Activated naive CD8-positive, alpha-beta T cell treated with anti-CD3 and anti-CD28 coated beads, Interleukin-2, amount 50 U/mL, for 24 hours (primary cell): ENCODE results near the gene RAB5B.
"Not testable (repeated sequence)": the region's sequence is repeated elsewhere in the genome, so short reads cannot be mapped to it uniquely, and the experiment has no call there.

ENCODE experiments used
- ATAC-seq: fragments of 150-1000 bp; cut with Tn5 transposase; one replicate; pipeline ENCODE4 v1.10.0; 2021
- DNase-seq: peaks from one replicate; pipeline ENCODE4 v3.0.0; 2021
- H3K27ac Mint-ChIP-seq: one replicate; pipeline ENCODE4 v1.8.0; 2021; ENCODE audit warnings: mild to moderate bottlenecking, mixed read lengths
- H3K27me3 Mint-ChIP-seq: one replicate; pipeline ENCODE4 v1.8.0; 2021; ENCODE audit warnings: mixed read lengths
- H3K36me3 Mint-ChIP-seq: one replicate; pipeline ENCODE4 v1.8.0; 2021; ENCODE audit warnings: low read depth, mixed read lengths
- H3K4me1 Mint-ChIP-seq: one replicate; pipeline ENCODE4 v1.8.0; 2021; ENCODE audit warnings: mixed read lengths
- H3K4me3 Mint-ChIP-seq: one replicate; pipeline ENCODE4 v1.8.0; 2021; ENCODE audit warnings: mild to moderate bottlenecking, moderate library complexity, mixed read lengths
- H3K9me3 Mint-ChIP-seq: one replicate; pipeline ENCODE4 v1.8.0; 2021; ENCODE audit warnings: mixed read lengths

The RAB5B gene

GRCh38 chr12:56034586-56035332 is 60.9 kb downstream of the RAB5B start:
- DNase-seq (peak; percentile 63), ATAC-seq (peak; percentile 77)
- peaks cover 61% of the 10 kb centered on the region for H3K36me3 Mint-ChIP-seq
- no peaks in the 10 kb centered on the region for H3K9me3 Mint-ChIP-seq
- H3K27ac Mint-ChIP-seq: peak overlapping the region; percentile 78
- H3K4me1 Mint-ChIP-seq: peaks cover 85% of the 10 kb centered on the region
- peak overlapping the region; percentile 64 for H3K4me3 Mint-ChIP-seq
- no peaks in the 10 kb centered on the region for H3K27me3 Mint-ChIP-seq

- Mint-ChIP-seq H3K36me3 (peaks cover 52% of the 10 kb centered on the region), H3K9me3 (no peaks in the 10 kb centered on the region), H3K27ac (peak overlapping the region; percentile 10), H3K27me3 (no peaks in the 10 kb centered on the region), H3K4me1 (peaks cover 87% of the 10 kb centered on the region), H3K4me3 (no peak overlapping the region)
- DNase-seq (no peak), ATAC-seq (no peak)
Observed at GRCh38 chr12:56037161-56037560, 63.3 kb downstream of the RAB5B start.

GRCh38 chr12:56038022-56038655 is 64.3 kb downstream of the RAB5B start:
- peak overlapping the region; percentile 70 for H3K27ac Mint-ChIP-seq
- no peaks in the 10 kb centered on the region for H3K27me3 Mint-ChIP-seq
- no peaks in the 10 kb centered on the region for H3K9me3 Mint-ChIP-seq
- no peak overlapping the region for H3K4me3 Mint-ChIP-seq
- H3K36me3 Mint-ChIP-seq: peaks cover 52% of the 10 kb centered on the region
- DNase-seq: no peak
- no peak for ATAC-seq
- peaks cover 84% of the 10 kb centered on the region for H3K4me1 Mint-ChIP-seq

- Mint-ChIP-seq H3K36me3 (peaks cover 58% of the 10 kb centered on the region), H3K4me1 (peaks cover 80% of the 10 kb centered on the region), H3K27me3 (no peaks in the 10 kb centered on the region), H3K4me3 (peak overlapping the region; percentile 100), H3K27ac (peak overlapping the region; percentile 100), H3K9me3 (no peaks in the 10 kb centered on the region)
- ATAC-seq (peak; percentile 75), DNase-seq (no peak)
Observed at GRCh38 chr12:56040151-56040550, 66.3 kb downstream of the RAB5B start.

- H3K9me3 Mint-ChIP-seq: no peaks in the 10 kb centered on the region
Observed at GRCh38 chr12:56040963-56041551, 67.2 kb downstream of the RAB5B start.

GRCh38 chr12:56041552-56042429 is 67.9 kb downstream of the RAB5B start, which contains the start of gene RPS26:
Gene RPS26 (plus strand): TSS chr12:56041918. CDS start chr12:56042167, 249 bp downstream.
- H3K9me3 Mint-ChIP-seq: no peaks in the 10 kb centered on the region
- peaks cover 47% of the 10 kb centered on the region for H3K36me3 Mint-ChIP-seq
- DNase-seq: peak; percentile 87
- no peaks in the 10 kb centered on the region for H3K27me3 Mint-ChIP-seq
- H3K27ac Mint-ChIP-seq: peak within 1 kb of the TSS; percentile 100
- peaks cover 76% of the 10 kb centered on the region for H3K4me1 Mint-ChIP-seq
- peak within 1 kb of the TSS; percentile 100 for H3K4me3 Mint-ChIP-seq
- peak; percentile 87 for ATAC-seq

More at GRCh38 chr12:56040963-56041551, 67.2 kb downstream of the RAB5B start:
- Mint-ChIP-seq H3K4me3 (peak overlapping the region; percentile 100), H3K36me3 (peaks cover 52% of the 10 kb centered on the region), H3K27ac (peak overlapping the region; percentile 100), H3K27me3 (no peaks in the 10 kb centered on the region), H3K4me1 (peaks cover 74% of the 10 kb centered on the region)
- ATAC-seq: no peak
- no peak for DNase-seq

GRCh38 chr12:56042430-56042813 is 68.5 kb downstream of the RAB5B start:
- ATAC-seq, H3K9me3 Mint-ChIP-seq, DNase-seq, H3K27me3 Mint-ChIP-seq: not testable (repeated sequence)
- Mint-ChIP-seq H3K27ac (peak overlapping the region; percentile 100), H3K36me3 (peaks cover 46% of the 10 kb centered on the region), H3K4me3 (peak overlapping the region; percentile 100), H3K4me1 (peaks cover 76% of the 10 kb centered on the region)

- H3K36me3 Mint-ChIP-seq: peaks cover 46% of the 10 kb centered on the region
- peak overlapping the region; percentile 100 for H3K4me3 Mint-ChIP-seq
- H3K4me1 Mint-ChIP-seq: peaks cover 72% of the 10 kb centered on the region
- ATAC-seq (no peak), DNase-seq (no peak)
- H3K9me3 Mint-ChIP-seq: no peaks in the 10 kb centered on the region
- H3K27ac Mint-ChIP-seq: peak overlapping the region; percentile 100
- no peaks in the 10 kb centered on the region for H3K27me3 Mint-ChIP-seq
Observed at GRCh38 chr12:56042843-56043242, 69.0 kb downstream of the RAB5B start.
